WTC11 (cell line): Measurements from ENCODE around the gene REEP2. TPM values are rescaled to one million over a fixed set of nuclear protein-coding genes. Genes with fewer than 3 reads are reported as not detected.

Experiments
- ATAC-seq: fragments of 200-7000 bp; cut with Tn5 transposase; 2 replicates; pipeline ENCODE4 v1.10.0; 2021; ENCODE audit warnings: mild to moderate bottlenecking, moderate library complexity
- CTCF ChIA-PET: fragments of 300-600 bp; sonication (Branson Sonifier 250); formaldehyde crosslinking; loops from one replicate; lab custom pipeline; 2021; ENCODE audit warnings: antibody characterized with exemption; lab: Charles Lee
- POLR2A ChIA-PET: fragments of 350-600 bp; sonication (Branson Sonifier 250); formaldehyde crosslinking; loops from one replicate; lab custom pipeline; 2021; ENCODE audit warnings: antibody characterized with exemption; lab: Charles Lee
- DNase-seq: peaks from one replicate; pipeline ENCODE4 v3.0.0; 2021; ENCODE audit warnings: low spot score
- H3K27ac Mint-ChIP-seq: 2 replicates; pipeline ENCODE4 v1.8.0; 2021; ENCODE audit warnings: mixed read lengths
- H3K27me3 Mint-ChIP-seq: 2 replicates; pipeline ENCODE4 v1.8.0; 2021; ENCODE audit warnings: low read depth, mild to moderate bottlenecking, moderate library complexity, mixed read lengths
- H3K36me3 Mint-ChIP-seq: 2 replicates; pipeline ENCODE4 v1.8.0; 2021; ENCODE audit warnings: mixed read lengths
- H3K4me1 Mint-ChIP-seq: 2 replicates; pipeline ENCODE4 v1.8.0; 2022; ENCODE audit warnings: mixed read lengths
- H3K4me3 Mint-ChIP-seq: 2 replicates; pipeline ENCODE4 v1.8.0; 2021; ENCODE audit warnings: mild to moderate bottlenecking, moderate library complexity, mixed read lengths
- H3K9me3 Mint-ChIP-seq: 2 replicates; pipeline ENCODE4 v1.8.0; 2021; ENCODE audit warnings: mixed read lengths
- FOXK1 ChIP-seq: sonication (generic); formaldehyde crosslinking; IDR thresholded peaks from 2 replicates; pipeline ENCODE4 v1.8.0; 2022; ENCODE audit warnings: mild to moderate bottlenecking, moderate library complexity, missing genetic modification reagents
- GABPB1 ChIP-seq: sonication (generic); formaldehyde crosslinking; IDR thresholded peaks from 2 replicates; pipeline ENCODE4 v1.8.1; 2023; ENCODE audit warnings: mild to moderate bottlenecking, missing genetic modification reagents
- GTF2I ChIP-seq: fragments of 250-450 bp; sonication (Bioruptor Pico); conservative IDR thresholded peaks from 2 replicates; pipeline ENCODE4 v1.4.0; 2021; ENCODE audit warnings: mild to moderate bottlenecking
- JUN ChIP-seq: sonication (generic); formaldehyde crosslinking; IDR thresholded peaks from 2 replicates; pipeline ENCODE4 v1.8.0; 2023; ENCODE audit warnings: mild to moderate bottlenecking, missing genetic modification reagents
- NFYB ChIP-seq: sonication (generic); formaldehyde crosslinking; conservative IDR thresholded peaks from 2 replicates; pipeline ENCODE4 v1.8.0; 2022; ENCODE audit warnings: low read depth, missing genetic modification reagents
- RELA ChIP-seq: sonication (generic); formaldehyde crosslinking; IDR thresholded peaks from 2 replicates; pipeline ENCODE4 v1.8.1; 2022; ENCODE audit warnings: missing genetic modification reagents, mild to moderate bottlenecking, borderline replicate concordance
- RORB ChIP-seq: fragments of 250-450 bp; sonication (Bioruptor Pico); IDR thresholded peaks from 2 replicates; pipeline ENCODE4 v1.9.0; 2021; ENCODE audit warnings: mild to moderate bottlenecking
- TEAD1 ChIP-seq: sonication (generic); formaldehyde crosslinking; IDR thresholded peaks from 2 replicates; pipeline ENCODE4 v1.8.0; 2022; ENCODE audit warnings: mild to moderate bottlenecking, missing genetic modification reagents
- ZNF232 ChIP-seq: sonication (generic); formaldehyde crosslinking; IDR thresholded peaks from 2 replicates; pipeline ENCODE4 v1.8.0; 2022; ENCODE audit warnings: mild to moderate bottlenecking, missing genetic modification reagents
- total RNA-seq: library from RNA; stranded (reverse); gene quantifications from 3 replicates; pipeline ENCODE4 v1.2.3, GENCODE V29; 2021
- TF ChIP-seq, protein P1 (sequence below): fragments of 250-450 bp; sonication (Bioruptor Pico); IDR thresholded peaks from 2 replicates; pipeline ENCODE4 v1.9.0; 2021; ENCODE audit warnings: moderate library complexity, mild to moderate bottlenecking, inconsistent platforms, borderline replicate concordance
- TF ChIP-seq, protein P2 (sequence below): sonication (generic); formaldehyde crosslinking; conservative IDR thresholded peaks from 2 replicates; pipeline ENCODE4 v1.8.1; 2023; ENCODE audit warnings: mild to moderate bottlenecking, low read depth, missing genetic modification reagents, moderate library complexity
- TF ChIP-seq, protein P3 (sequence below): sonication (generic); formaldehyde crosslinking; IDR thresholded peaks from 2 replicates; pipeline ENCODE4 v1.8.1; 2023; ENCODE audit warnings: mild to moderate bottlenecking, missing genetic modification reagents, borderline replicate concordance
- TF ChIP-seq, protein P4 (sequence below): sonication (generic); formaldehyde crosslinking; IDR thresholded peaks from 2 replicates; pipeline ENCODE4 v1.8.1; 2023; ENCODE audit warnings: mild to moderate bottlenecking, missing genetic modification reagents
- TF ChIP-seq, protein P5 (sequence below): sonication (generic); formaldehyde crosslinking; IDR thresholded peaks from 2 replicates; pipeline ENCODE4 v1.8.0; 2023; ENCODE audit warnings: missing genetic modification reagents
- TF ChIP-seq, protein P6 (sequence below): sonication (generic); formaldehyde crosslinking; IDR thresholded peaks from 2 replicates; pipeline ENCODE4 v1.8.1; 2022; ENCODE audit warnings: low read depth, missing genetic modification reagents, borderline replicate concordance
- TF ChIP-seq, protein P7 (sequence below): sonication (generic); formaldehyde crosslinking; IDR thresholded peaks from 2 replicates; pipeline ENCODE4 v1.8.0; 2023; ENCODE audit warnings: mild to moderate bottlenecking, missing genetic modification reagents
- TF ChIP-seq, protein P8 (sequence below): sonication (generic); formaldehyde crosslinking; IDR thresholded peaks from 2 replicates; pipeline ENCODE4 v1.8.0; 2022; ENCODE audit warnings: mild to moderate bottlenecking, missing genetic modification reagents
- TF ChIP-seq, protein P9 (sequence below): sonication (generic); formaldehyde crosslinking; IDR thresholded peaks from 2 replicates; pipeline ENCODE4 v1.8.1; 2023; ENCODE audit warnings: mild to moderate bottlenecking, missing genetic modification reagents, moderate library complexity

REEP2 gene
- total RNA-seq, 1 experiment from 2014 or later = 51.1 TPM

DNA sequence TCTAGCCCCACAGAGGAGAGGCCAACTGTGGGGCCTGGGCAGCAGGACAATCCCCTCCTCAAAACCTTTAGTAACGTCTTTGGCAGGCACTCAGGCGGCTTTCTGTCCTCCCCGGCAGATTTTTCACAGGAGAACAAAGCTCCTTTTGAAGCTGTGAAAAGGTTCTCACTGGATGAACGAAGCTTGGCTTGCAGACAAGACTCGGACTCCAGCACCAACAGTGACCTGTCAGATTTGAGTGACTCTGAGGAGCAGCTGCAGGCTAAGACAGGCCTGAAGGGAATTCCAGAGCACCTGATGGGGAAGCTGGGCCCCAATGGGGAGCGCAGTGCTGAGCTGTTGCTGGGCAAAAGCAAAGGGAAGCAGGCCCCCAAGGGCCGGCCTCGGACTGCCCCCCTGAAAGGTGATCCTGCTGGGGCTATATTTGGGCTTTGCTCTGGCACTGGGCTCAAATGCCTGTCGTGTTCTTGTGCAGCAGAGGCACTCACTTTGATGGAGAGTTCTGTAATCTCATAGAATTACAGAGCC, 46.9 kb upstream of the REEP2 start:
- CTCF ChIA-PET = interaction anchor here (1.0 kb wide), 1 partner anchor 20 kb away, joined by 3 read pairs; no protein-coding TSS in a partner anchor
- DNase-seq (no peak), ATAC-seq (no peak)
- H3K4me1 Mint-ChIP-seq = no peaks in the 10 kb centered on the region
- no peaks in the 10 kb centered on the region for H3K27me3 Mint-ChIP-seq
- no peak overlapping the region for H3K27ac Mint-ChIP-seq
- no peak overlapping the region for H3K4me3 Mint-ChIP-seq
- no peaks in the 10 kb centered on the region for H3K9me3 Mint-ChIP-seq
- TF ChIP-seq, protein P1, sequence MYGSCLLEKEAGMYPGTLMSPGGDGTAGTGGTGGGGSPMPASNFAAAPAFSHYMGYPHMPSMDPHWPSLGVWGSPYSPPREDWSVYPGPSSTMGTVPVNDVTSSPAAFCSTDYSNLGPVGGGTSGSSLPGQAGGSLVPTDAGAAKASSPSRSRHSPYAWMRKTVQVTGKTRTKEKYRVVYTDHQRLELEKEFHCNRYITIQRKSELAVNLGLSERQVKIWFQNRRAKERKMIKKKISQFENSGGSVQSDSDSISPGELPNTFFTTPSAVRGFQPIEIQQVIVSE = no peak
- TF ChIP-seq NFYB (CRISPR knock-in tag) = no peak
- TF ChIP-seq, all 79 proteins: peak for 0
- peaks cover 50% of the 10 kb centered on the region for H3K36me3 Mint-ChIP-seq
- POLR2A ChIA-PET = interaction anchor here (1.2 kb wide), 1 partner anchor 151 kb away, joined by 3 read pairs; the partner anchor contains the start of gene ETF1

DNA sequence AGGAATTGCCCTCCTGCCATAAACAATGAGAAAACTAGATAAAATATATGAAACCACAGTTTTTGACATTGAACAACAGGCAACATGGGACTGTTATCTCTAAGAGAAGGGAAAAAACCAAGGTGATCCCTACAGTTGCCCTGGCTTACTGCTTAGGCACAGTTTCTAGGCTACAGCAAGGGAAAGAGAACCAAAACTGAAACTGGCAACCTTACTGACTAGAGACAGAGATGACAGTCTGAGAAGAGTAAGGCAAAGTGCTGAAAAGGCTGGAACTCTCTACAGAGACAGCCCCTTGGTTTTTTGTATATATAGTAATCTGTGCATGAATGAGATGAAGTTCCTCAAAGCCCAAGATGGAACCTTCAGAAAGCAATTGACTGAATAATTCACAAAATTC, 36.2 kb upstream of the REEP2 start:
- Mint-ChIP-seq H3K27ac (no peak overlapping the region), H3K9me3 (no peaks in the 10 kb centered on the region), H3K4me3 (no peak overlapping the region), H3K27me3 (no peaks in the 10 kb centered on the region), H3K36me3 (peaks cover 65% of the 10 kb centered on the region), H3K4me1 (no peaks in the 10 kb centered on the region)
- DNase-seq = no peak
- CTCF ChIA-PET = no interaction called here
- POLR2A ChIA-PET = no interaction called here
- no peak for ATAC-seq
- TF ChIP-seq, protein P2, sequence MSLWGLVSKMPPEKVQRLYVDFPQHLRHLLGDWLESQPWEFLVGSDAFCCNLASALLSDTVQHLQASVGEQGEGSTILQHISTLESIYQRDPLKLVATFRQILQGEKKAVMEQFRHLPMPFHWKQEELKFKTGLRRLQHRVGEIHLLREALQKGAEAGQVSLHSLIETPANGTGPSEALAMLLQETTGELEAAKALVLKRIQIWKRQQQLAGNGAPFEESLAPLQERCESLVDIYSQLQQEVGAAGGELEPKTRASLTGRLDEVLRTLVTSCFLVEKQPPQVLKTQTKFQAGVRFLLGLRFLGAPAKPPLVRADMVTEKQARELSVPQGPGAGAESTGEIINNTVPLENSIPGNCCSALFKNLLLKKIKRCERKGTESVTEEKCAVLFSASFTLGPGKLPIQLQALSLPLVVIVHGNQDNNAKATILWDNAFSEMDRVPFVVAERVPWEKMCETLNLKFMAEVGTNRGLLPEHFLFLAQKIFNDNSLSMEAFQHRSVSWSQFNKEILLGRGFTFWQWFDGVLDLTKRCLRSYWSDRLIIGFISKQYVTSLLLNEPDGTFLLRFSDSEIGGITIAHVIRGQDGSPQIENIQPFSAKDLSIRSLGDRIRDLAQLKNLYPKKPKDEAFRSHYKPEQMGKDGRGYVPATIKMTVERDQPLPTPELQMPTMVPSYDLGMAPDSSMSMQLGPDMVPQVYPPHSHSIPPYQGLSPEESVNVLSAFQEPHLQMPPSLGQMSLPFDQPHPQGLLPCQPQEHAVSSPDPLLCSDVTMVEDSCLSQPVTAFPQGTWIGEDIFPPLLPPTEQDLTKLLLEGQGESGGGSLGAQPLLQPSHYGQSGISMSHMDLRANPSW (CRISPR knock-in tag) = no peak
- TF ChIP-seq, protein P3, sequence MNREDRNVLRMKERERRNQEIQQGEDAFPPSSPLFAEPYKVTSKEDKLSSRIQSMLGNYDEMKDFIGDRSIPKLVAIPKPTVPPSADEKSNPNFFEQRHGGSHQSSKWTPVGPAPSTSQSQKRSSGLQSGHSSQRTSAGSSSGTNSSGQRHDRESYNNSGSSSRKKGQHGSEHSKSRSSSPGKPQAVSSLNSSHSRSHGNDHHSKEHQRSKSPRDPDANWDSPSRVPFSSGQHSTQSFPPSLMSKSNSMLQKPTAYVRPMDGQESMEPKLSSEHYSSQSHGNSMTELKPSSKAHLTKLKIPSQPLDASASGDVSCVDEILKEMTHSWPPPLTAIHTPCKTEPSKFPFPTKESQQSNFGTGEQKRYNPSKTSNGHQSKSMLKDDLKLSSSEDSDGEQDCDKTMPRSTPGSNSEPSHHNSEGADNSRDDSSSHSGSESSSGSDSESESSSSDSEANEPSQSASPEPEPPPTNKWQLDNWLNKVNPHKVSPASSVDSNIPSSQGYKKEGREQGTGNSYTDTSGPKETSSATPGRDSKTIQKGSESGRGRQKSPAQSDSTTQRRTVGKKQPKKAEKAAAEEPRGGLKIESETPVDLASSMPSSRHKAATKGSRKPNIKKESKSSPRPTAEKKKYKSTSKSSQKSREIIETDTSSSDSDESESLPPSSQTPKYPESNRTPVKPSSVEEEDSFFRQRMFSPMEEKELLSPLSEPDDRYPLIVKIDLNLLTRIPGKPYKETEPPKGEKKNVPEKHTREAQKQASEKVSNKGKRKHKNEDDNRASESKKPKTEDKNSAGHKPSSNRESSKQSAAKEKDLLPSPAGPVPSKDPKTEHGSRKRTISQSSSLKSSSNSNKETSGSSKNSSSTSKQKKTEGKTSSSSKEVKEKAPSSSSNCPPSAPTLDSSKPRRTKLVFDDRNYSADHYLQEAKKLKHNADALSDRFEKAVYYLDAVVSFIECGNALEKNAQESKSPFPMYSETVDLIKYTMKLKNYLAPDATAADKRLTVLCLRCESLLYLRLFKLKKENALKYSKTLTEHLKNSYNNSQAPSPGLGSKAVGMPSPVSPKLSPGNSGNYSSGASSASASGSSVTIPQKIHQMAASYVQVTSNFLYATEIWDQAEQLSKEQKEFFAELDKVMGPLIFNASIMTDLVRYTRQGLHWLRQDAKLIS (CRISPR knock-in tag) = no peak
- TF ChIP-seq GTF2I (CRISPR knock-in tag) (no peak), TEAD1 (CRISPR knock-in tag) (no peak), RORB (no peak), GABPB1 (CRISPR knock-in tag) (no peak), JUN (CRISPR knock-in tag) (no peak), FOXK1 (CRISPR knock-in tag) (no peak), ZNF232 (CRISPR knock-in tag) (no peak), RELA (CRISPR knock-in tag) (no peak)
- TF ChIP-seq, protein P4, sequence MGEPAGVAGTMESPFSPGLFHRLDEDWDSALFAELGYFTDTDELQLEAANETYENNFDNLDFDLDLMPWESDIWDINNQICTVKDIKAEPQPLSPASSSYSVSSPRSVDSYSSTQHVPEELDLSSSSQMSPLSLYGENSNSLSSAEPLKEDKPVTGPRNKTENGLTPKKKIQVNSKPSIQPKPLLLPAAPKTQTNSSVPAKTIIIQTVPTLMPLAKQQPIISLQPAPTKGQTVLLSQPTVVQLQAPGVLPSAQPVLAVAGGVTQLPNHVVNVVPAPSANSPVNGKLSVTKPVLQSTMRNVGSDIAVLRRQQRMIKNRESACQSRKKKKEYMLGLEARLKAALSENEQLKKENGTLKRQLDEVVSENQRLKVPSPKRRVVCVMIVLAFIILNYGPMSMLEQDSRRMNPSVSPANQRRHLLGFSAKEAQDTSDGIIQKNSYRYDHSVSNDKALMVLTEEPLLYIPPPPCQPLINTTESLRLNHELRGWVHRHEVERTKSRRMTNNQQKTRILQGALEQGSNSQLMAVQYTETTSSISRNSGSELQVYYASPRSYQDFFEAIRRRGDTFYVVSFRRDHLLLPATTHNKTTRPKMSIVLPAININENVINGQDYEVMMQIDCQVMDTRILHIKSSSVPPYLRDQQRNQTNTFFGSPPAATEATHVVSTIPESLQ (CRISPR knock-in tag) = no peak
- TF ChIP-seq, protein P5, sequence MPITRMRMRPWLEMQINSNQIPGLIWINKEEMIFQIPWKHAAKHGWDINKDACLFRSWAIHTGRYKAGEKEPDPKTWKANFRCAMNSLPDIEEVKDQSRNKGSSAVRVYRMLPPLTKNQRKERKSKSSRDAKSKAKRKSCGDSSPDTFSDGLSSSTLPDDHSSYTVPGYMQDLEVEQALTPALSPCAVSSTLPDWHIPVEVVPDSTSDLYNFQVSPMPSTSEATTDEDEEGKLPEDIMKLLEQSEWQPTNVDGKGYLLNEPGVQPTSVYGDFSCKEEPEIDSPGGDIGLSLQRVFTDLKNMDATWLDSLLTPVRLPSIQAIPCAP = no peak
- TF ChIP-seq, protein P6, sequence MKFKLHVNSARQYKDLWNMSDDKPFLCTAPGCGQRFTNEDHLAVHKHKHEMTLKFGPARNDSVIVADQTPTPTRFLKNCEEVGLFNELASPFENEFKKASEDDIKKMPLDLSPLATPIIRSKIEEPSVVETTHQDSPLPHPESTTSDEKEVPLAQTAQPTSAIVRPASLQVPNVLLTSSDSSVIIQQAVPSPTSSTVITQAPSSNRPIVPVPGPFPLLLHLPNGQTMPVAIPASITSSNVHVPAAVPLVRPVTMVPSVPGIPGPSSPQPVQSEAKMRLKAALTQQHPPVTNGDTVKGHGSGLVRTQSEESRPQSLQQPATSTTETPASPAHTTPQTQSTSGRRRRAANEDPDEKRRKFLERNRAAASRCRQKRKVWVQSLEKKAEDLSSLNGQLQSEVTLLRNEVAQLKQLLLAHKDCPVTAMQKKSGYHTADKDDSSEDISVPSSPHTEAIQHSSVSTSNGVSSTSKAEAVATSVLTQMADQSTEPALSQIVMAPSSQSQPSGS (CRISPR knock-in tag) = no peak
- TF ChIP-seq, protein P7, sequence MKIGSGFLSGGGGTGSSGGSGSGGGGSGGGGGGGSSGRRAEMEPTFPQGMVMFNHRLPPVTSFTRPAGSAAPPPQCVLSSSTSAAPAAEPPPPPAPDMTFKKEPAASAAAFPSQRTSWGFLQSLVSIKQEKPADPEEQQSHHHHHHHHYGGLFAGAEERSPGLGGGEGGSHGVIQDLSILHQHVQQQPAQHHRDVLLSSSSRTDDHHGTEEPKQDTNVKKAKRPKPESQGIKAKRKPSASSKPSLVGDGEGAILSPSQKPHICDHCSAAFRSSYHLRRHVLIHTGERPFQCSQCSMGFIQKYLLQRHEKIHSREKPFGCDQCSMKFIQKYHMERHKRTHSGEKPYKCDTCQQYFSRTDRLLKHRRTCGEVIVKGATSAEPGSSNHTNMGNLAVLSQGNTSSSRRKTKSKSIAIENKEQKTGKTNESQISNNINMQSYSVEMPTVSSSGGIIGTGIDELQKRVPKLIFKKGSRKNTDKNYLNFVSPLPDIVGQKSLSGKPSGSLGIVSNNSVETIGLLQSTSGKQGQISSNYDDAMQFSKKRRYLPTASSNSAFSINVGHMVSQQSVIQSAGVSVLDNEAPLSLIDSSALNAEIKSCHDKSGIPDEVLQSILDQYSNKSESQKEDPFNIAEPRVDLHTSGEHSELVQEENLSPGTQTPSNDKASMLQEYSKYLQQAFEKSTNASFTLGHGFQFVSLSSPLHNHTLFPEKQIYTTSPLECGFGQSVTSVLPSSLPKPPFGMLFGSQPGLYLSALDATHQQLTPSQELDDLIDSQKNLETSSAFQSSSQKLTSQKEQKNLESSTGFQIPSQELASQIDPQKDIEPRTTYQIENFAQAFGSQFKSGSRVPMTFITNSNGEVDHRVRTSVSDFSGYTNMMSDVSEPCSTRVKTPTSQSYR (CRISPR knock-in tag) = no peak
- TF ChIP-seq, protein P8, sequence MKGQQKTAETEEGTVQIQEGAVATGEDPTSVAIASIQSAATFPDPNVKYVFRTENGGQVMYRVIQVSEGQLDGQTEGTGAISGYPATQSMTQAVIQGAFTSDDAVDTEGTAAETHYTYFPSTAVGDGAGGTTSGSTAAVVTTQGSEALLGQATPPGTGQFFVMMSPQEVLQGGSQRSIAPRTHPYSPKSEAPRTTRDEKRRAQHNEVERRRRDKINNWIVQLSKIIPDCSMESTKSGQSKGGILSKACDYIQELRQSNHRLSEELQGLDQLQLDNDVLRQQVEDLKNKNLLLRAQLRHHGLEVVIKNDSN (CRISPR knock-in tag) = no peak
- TF ChIP-seq, protein P9, sequence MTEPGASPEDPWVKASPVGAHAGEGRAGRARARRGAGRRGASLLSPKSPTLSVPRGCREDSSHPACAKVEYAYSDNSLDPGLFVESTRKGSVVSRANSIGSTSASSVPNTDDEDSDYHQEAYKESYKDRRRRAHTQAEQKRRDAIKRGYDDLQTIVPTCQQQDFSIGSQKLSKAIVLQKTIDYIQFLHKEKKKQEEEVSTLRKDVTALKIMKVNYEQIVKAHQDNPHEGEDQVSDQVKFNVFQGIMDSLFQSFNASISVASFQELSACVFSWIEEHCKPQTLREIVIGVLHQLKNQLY (CRISPR knock-in tag) = no peak
